ENCODE measurements around the gene SEMA4D.

DNA sequence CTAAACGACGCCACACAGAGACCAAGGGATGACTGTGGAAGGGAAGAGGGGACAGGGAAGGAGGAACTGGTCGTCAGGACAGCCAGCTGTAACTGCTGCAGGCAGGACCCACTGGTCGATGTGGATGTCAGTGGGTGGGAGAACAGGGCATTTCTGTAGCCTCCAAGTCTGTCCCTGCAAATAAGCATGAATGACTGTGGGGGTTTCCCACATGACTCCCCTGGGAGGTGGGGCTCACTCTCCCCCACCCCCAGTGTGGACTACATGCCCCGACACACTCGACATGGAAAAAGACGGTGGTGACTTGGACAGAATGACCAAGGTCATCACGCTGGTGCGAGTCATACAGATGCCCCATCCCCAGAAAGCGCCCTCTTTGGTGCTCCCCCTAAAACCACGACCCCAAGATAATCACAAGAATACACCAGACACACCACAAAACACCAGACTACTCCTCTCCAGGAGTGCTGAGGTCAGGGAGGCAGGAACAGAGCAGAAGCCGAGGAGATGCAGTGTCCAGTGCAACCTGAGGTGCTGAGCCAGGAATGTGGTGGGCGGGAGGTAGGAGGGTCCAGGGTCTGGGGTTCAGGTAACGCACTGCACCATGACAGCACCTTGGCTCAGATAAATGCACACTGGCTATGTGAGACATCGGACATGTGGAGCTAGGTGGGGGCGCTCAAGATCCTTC is 114.7 kb downstream of the SEMA4D start:
- no peak for TF ChIP-seq POLR2A (IDR thresholded peaks at IDR 0.05; ENCODE audit: low read length)
- TF ChIP-seq GATA1 (IDR thresholded peaks at IDR 0.05; ENCODE audit: low read depth, low read length): no peak

Measured in erythroblast (primary cell).